Activated T-cell treated with anti-CD3 and anti-CD28 coated beads, Interleukin-2, amount 50 U/mL, for 24 hours (primary cell): Measurements from ENCODE around the gene SUSD6.
A peak's percentile ranks its signal among the peaks of the same experiment; 100 is the strongest.

ENCODE experiments used
- DNase-seq: peaks from one replicate; pipeline ENCODE4 v3.0.0-alpha.2; 2020
- H3K27ac Mint-ChIP-seq: 2 replicates; pipeline ENCODE4 v1.8.0; 2020; ENCODE audit warnings: mild to moderate bottlenecking, mixed read lengths
- H3K27me3 Mint-ChIP-seq: 2 replicates; pipeline ENCODE4 v1.8.0; 2020; ENCODE audit warnings: mixed read lengths
- H3K36me3 Mint-ChIP-seq: 2 replicates; pipeline ENCODE4 v1.8.0; 2020; ENCODE audit warnings: low read depth, mixed read lengths
- H3K4me1 Mint-ChIP-seq: 2 replicates; pipeline ENCODE4 v1.8.0; 2020; ENCODE audit warnings: low read depth, mixed read lengths
- H3K4me3 Mint-ChIP-seq: 2 replicates; pipeline ENCODE4 v1.8.0; 2020; ENCODE audit warnings: mild to moderate bottlenecking, moderate library complexity, mixed read lengths
- H3K9me3 Mint-ChIP-seq: 2 replicates; pipeline ENCODE4 v1.8.0; 2020; ENCODE audit warnings: mixed read lengths

SUSD6 gene

DNA sequence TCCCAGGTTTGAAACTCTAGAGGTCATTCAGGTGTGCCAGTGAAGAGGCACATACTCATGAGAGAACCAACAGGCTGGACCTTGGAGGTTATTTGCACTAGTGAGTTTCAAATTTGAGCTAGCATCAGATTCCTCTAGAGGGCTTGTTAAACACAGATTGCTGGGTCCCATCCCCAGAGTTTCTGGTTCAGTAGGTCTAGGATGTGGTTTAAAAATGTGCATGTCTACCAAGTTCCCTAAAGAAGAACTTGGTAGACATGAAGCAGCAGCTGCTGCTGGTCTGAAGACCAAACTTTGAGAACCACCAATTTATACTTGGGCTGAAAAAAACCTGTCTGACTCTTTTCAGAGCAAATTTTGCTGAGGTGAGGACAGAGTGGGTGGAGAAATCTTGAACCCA is 61.7 kb downstream of the SUSD6 start:
- Mint-ChIP-seq H3K4me3 (peak overlapping the region; percentile 75), H3K27me3 (no peaks in the 10 kb centered on the region), H3K4me1 (peaks cover 97% of the 10 kb centered on the region), H3K9me3 (no peaks in the 10 kb centered on the region), H3K27ac (peak overlapping the region; percentile 99), H3K36me3 (peaks cover 73% of the 10 kb centered on the region)
- DNase-seq = no peak

DNA sequence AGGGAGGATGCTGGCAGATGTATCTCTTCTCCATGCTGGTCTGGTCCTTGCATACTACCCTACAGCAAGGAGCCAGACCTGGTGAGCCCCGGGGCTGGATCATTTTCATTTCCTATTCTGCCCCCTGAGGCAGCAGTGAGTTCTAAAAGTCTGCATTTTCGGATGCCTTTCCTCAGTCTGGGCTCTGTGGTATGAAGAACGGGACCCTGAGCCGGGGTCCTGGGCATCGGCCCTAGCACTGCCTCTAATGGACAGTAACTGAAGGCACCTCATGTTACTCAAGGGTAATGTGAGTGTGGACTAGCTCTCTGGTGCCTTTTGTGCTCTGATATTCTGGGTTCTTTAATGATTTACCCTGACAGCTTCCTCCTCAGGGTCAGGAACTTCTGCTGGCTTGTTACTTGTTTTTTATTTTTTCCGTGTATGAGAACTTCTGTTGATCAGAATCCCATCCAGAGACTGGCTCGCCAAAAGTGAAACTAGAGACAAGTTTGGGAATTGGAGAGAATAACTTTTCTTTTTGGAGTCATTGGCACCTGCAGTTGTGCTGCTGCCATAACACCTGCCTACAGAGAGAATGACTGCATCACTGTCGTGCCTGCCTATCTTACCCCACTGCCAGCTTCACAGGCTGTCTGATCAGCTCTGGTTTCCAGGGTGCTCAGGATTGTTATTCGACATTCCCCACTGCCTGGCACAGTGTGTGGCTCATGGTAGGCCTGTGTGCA is 62.3 kb downstream of the SUSD6 start:
- peak overlapping the region; percentile 75 for H3K4me3 Mint-ChIP-seq
- peak overlapping the region; percentile 99 for H3K27ac Mint-ChIP-seq
- H3K36me3 Mint-ChIP-seq = peaks cover 74% of the 10 kb centered on the region
- no peaks in the 10 kb centered on the region for H3K27me3 Mint-ChIP-seq
- no peaks in the 10 kb centered on the region for H3K9me3 Mint-ChIP-seq
- H3K4me1 Mint-ChIP-seq = peaks cover 95% of the 10 kb centered on the region
- no peak for DNase-seq

- Mint-ChIP-seq H3K36me3 (peaks cover 70% of the 10 kb centered on the region), H3K4me1 (peaks cover 90% of the 10 kb centered on the region), H3K9me3 (no peaks in the 10 kb centered on the region), H3K27me3 (no peaks in the 10 kb centered on the region), H3K4me3 (peak overlapping the region; percentile 75), H3K27ac (peak overlapping the region; percentile 99)
- DNase-seq = no peak
Measured at GRCh38 chr14:69674546-69675244, 63.3 kb downstream of the SUSD6 start.

GRCh38 chr14:69675245-69675583 is 63.8 kb downstream of the SUSD6 start:
- Mint-ChIP-seq H3K27ac (peak overlapping the region; percentile 99), H3K4me3 (peak overlapping the region; percentile 75)

GRCh38 chr14:69675877-69676416 is 64.6 kb downstream of the SUSD6 start:
- H3K4me3 Mint-ChIP-seq = peak overlapping the region; percentile 75

More at GRCh38 chr14:69675245-69675583, 63.8 kb downstream of the SUSD6 start:
- Mint-ChIP-seq H3K36me3 (peaks cover 70% of the 10 kb centered on the region), H3K9me3 (no peaks in the 10 kb centered on the region), H3K27me3 (no peaks in the 10 kb centered on the region), H3K4me1 (peaks cover 90% of the 10 kb centered on the region)
- DNase-seq = no peak

GRCh38 chr14:69676723-69677122 is 65.3 kb downstream of the SUSD6 start:
- no peaks in the 10 kb centered on the region for H3K9me3 Mint-ChIP-seq
- no peaks in the 10 kb centered on the region for H3K27me3 Mint-ChIP-seq
- DNase-seq = no peak
- H3K4me3 Mint-ChIP-seq = peak overlapping the region; percentile 66
- peaks cover 70% of the 10 kb centered on the region for H3K36me3 Mint-ChIP-seq
- peaks cover 90% of the 10 kb centered on the region for H3K4me1 Mint-ChIP-seq
- H3K27ac Mint-ChIP-seq = peak overlapping the region; percentile 99

More at GRCh38 chr14:69675877-69676416, 64.6 kb downstream of the SUSD6 start:
- Mint-ChIP-seq H3K27me3 (no peaks in the 10 kb centered on the region), H3K4me1 (peaks cover 90% of the 10 kb centered on the region), H3K36me3 (peaks cover 70% of the 10 kb centered on the region), H3K27ac (peak overlapping the region; percentile 99), H3K9me3 (no peaks in the 10 kb centered on the region)
- DNase-seq = no peak

DNA sequence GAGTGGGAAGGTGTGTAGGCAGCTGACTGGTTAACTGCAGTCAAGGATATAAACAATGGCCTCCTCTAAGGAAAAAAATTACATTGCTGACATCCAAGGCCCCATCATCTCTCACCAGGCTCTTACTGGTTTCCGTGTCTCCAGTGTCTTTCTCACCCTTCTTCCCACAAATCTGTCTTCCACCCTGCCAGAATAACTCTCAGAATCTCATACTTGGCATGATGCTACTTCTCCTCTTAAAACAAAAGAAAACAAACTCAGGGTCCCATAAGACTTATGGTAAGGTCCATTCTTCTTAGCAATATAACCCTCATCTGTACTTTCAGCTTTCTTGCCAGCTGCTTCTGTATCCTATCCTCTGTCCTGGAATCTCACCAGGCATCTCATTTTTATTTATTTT is 68.9 kb downstream of the SUSD6 start:
- Mint-ChIP-seq H3K27ac (peak overlapping the region; percentile 51), H3K4me3 (no peak overlapping the region), H3K9me3 (no peaks in the 10 kb centered on the region), H3K27me3 (no peaks in the 10 kb centered on the region), H3K36me3 (peaks cover 70% of the 10 kb centered on the region), H3K4me1 (peaks cover 90% of the 10 kb centered on the region)
- no peak for DNase-seq

GRCh38 chr14:69682136-69682535 is 70.7 kb downstream of the SUSD6 start:
- peak overlapping the region; percentile 99 for H3K27ac Mint-ChIP-seq
- peaks cover 73% of the 10 kb centered on the region for H3K36me3 Mint-ChIP-seq
- H3K9me3 Mint-ChIP-seq = no peaks in the 10 kb centered on the region
- H3K27me3 Mint-ChIP-seq = no peaks in the 10 kb centered on the region
- H3K4me1 Mint-ChIP-seq = peaks cover 89% of the 10 kb centered on the region
- DNase-seq = no peak
- peak overlapping the region; percentile 24 for H3K4me3 Mint-ChIP-seq

- H3K9me3 Mint-ChIP-seq = no peaks in the 10 kb centered on the region
- H3K4me1 Mint-ChIP-seq = peaks cover 89% of the 10 kb centered on the region
Measured at GRCh38 chr14:69682621-69683263, 71.3 kb downstream of the SUSD6 start.

DNA sequence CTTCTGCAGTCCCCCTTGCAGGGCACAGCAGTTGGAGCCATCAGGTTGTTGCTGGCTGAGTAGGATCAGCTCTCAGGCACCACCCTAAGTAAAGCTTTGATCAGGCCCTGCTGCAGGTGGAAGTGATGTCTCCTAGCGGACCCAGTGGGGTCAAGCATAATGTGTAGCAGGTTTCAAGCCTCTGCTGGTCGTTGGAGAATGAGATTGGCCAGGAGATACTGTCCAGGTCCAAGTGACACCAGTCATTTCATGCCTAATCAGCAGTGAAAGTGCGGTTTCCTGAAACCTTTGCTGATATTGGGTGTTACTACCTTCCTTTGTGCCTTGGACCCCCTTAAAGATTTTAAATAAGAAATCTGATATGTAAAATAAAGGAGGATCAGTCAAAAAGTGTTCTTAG is 72.6 kb downstream of the SUSD6 start:
- peak overlapping the region; percentile 67 for H3K4me3 Mint-ChIP-seq
- H3K36me3 Mint-ChIP-seq = peaks cover 73% of the 10 kb centered on the region
- DNase-seq = no peak
- H3K4me1 Mint-ChIP-seq = peaks cover 92% of the 10 kb centered on the region
- H3K27me3 Mint-ChIP-seq = no peaks in the 10 kb centered on the region
- no peaks in the 10 kb centered on the region for H3K9me3 Mint-ChIP-seq
- H3K27ac Mint-ChIP-seq = peak overlapping the region; percentile 99

More at GRCh38 chr14:69682621-69683263, 71.3 kb downstream of the SUSD6 start:
- peak overlapping the region; percentile 99 for H3K27ac Mint-ChIP-seq
- DNase-seq = no peak
- H3K27me3 Mint-ChIP-seq = no peaks in the 10 kb centered on the region
- peaks cover 70% of the 10 kb centered on the region for H3K36me3 Mint-ChIP-seq
- H3K4me3 Mint-ChIP-seq = peak overlapping the region; percentile 24

DNA sequence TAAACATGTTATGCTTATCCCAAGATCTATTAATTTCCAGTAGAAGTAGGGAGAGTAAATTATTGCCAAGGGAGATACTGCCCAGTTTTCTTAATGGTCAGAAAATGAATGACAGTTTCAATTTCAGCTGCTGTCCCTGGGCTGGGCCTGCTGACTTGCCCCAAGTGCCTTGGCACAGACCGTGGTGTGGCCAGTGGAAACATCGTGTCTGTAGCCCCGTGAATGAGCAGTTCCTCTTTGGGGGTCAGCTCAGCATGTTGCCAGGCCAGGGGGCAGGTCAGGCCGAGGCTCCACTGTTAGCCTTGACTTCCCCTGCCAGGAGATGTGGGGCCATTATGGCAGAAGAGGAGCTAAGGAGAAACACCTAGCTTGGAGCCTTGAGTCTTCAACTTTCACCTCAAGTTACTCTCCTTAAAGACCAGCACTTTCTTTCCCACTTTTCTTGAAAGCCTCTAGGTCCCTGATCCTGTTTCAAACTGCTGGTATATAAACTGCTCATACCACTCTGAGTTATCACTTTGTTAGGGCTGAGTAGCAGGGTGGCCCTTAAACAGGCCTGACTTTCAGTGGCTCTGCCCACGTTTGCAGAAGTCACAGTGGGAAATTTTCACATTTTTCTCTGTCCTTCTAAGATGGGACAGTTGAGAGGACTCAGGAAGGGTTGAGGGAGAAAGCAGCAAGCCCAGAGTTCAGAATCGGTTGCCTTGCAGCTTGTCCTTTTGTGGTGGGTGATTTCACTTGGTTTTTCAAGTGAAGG is 73.2 kb downstream of the SUSD6 start:
- DNase-seq = no peak
- Mint-ChIP-seq H3K4me1 (peaks cover 93% of the 10 kb centered on the region), H3K27ac (peak overlapping the region; percentile 99), H3K36me3 (peaks cover 78% of the 10 kb centered on the region), H3K9me3 (no peaks in the 10 kb centered on the region), H3K4me3 (peak overlapping the region; percentile 67), H3K27me3 (no peaks in the 10 kb centered on the region)

- peak overlapping the region; percentile 99 for H3K27ac Mint-ChIP-seq
- peaks cover 78% of the 10 kb centered on the region for H3K36me3 Mint-ChIP-seq
- no peaks in the 10 kb centered on the region for H3K27me3 Mint-ChIP-seq
- no peaks in the 10 kb centered on the region for H3K9me3 Mint-ChIP-seq
- H3K4me1 Mint-ChIP-seq = peaks cover 94% of the 10 kb centered on the region
- DNase-seq = peak; percentile 65
- peak overlapping the region; percentile 67 for H3K4me3 Mint-ChIP-seq
Measured at GRCh38 chr14:69685218-69685616, 73.8 kb downstream of the SUSD6 start.

DNA sequence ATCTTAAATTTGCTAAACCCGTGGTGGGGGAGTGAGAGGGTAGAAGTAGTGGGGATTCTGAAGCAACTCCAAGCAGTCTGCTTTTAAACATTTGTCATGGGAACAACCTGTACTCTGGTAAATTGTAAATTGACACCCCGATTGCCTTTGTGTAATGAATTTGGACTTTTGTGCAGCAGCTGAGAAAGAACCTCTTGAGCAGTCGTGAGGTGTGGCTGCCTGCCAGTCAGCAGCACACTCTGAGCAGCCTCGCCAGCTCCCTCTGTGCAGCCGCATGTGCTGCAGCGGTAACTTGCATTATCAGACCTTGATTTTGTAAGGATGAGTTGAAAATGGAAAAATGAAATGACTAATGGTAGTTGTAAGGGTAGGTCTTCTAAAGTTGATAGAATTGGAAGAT is 74.3 kb downstream of the SUSD6 start:
- peaks cover 94% of the 10 kb centered on the region for H3K4me1 Mint-ChIP-seq
- no peaks in the 10 kb centered on the region for H3K9me3 Mint-ChIP-seq
- H3K27ac Mint-ChIP-seq = peak overlapping the region; percentile 99
- H3K4me3 Mint-ChIP-seq = peak overlapping the region; percentile 67
- peaks cover 78% of the 10 kb centered on the region for H3K36me3 Mint-ChIP-seq
- peak; percentile 63 for DNase-seq
- H3K27me3 Mint-ChIP-seq = no peaks in the 10 kb centered on the region
